Activated CD4-positive, alpha-beta T cell treated with anti-CD3 and anti-CD28 coated beads, Interleukin-2, amount 50 U/mL, for 48 hours (primary cell): ENCODE results near the gene KRT26.
"Not testable (repeated sequence)": the region's sequence is repeated elsewhere in the genome, so short reads cannot be mapped to it uniquely, and the experiment has no call there.

Source experiments
- DNase-seq, 2 experiments: peaks; one replicate each; pipeline ENCODE4 v3.0.0-alpha.2; 2020

The KRT26 gene

GRCh38 chr17:40772101-40772500 is at the start of gene KRT26:
Gene KRT26 (minus strand): TSS chr17:40772201. CDS start chr17:40772113, 88 bp downstream.
- no peak for DNase-seq

GRCh38 chr17:40821536-40821935 is 49.5 kb upstream of the KRT26 start:
- DNase-seq: no peak

GRCh38 chr17:40820228-40820838 is 48.3 kb upstream of the KRT26 start:
- DNase-seq: no peak

- no peak for DNase-seq
These were observed 47.6 kb upstream of the KRT26 start for GRCh38 chr17:40819528-40820125.

GRCh38 chr17:40818733-40819527 is 46.9 kb upstream of the KRT26 start:
- DNase-seq: peak; percentile 84 to 85

GRCh38 chr17:40818343-40818732 is 46.3 kb upstream of the KRT26 start:
- DNase-seq: no peak

- no peak for DNase-seq
These were observed 45.2 kb upstream of the KRT26 start for GRCh38 chr17:40817103-40817682.

GRCh38 chr17:40816569-40816968 is 44.6 kb upstream of the KRT26 start:
- DNase-seq: no peak

GRCh38 chr17:40815381-40815780 is 43.4 kb upstream of the KRT26 start:
- no peak for DNase-seq

GRCh38 chr17:40814657-40815056 is 42.7 kb upstream of the KRT26 start:
- not testable (repeated sequence) for DNase-seq

- no peak for DNase-seq
These were observed 41.8 kb upstream of the KRT26 start for GRCh38 chr17:40813804-40814203.

GRCh38 chr17:40812639-40813038 is 40.6 kb upstream of the KRT26 start:
- DNase-seq: no peak

- DNase-seq: no peak
These were observed 38.5 kb upstream of the KRT26 start for GRCh38 chr17:40810494-40810893.

- DNase-seq: no peak
These were observed 37.9 kb upstream of the KRT26 start for GRCh38 chr17:40809721-40810421.

- DNase-seq: no peak
These were observed 34.1 kb upstream of the KRT26 start for GRCh38 chr17:40806131-40806530.

GRCh38 chr17:40803617-40804082 is 31.6 kb upstream of the KRT26 start:
- peak; percentile 81 to 84 for DNase-seq

- no peak for DNase-seq
These were observed 29.2 kb upstream of the KRT26 start for GRCh38 chr17:40801157-40801556.

GRCh38 chr17:40800381-40800780 is 28.4 kb upstream of the KRT26 start:
- DNase-seq: no peak

- DNase-seq: no peak
These were observed 27.9 kb upstream of the KRT26 start, which contains the start of gene KRT28 for GRCh38 chr17:40799859-40800258. Gene KRT28 (minus strand): TSS chr17:40799959. CDS start chr17:40799893, 66 bp downstream.

GRCh38 chr17:40796846-40797245 is 24.8 kb upstream of the KRT26 start:
- no peak for DNase-seq

- no peak for DNase-seq
These were observed 23.1 kb upstream of the KRT26 start for GRCh38 chr17:40795019-40795667.

GRCh38 chr17:40794466-40794865 is 22.5 kb upstream of the KRT26 start:
- DNase-seq: no peak
